ENCODE data around the gene SMTN.

The SMTN gene

DNA sequence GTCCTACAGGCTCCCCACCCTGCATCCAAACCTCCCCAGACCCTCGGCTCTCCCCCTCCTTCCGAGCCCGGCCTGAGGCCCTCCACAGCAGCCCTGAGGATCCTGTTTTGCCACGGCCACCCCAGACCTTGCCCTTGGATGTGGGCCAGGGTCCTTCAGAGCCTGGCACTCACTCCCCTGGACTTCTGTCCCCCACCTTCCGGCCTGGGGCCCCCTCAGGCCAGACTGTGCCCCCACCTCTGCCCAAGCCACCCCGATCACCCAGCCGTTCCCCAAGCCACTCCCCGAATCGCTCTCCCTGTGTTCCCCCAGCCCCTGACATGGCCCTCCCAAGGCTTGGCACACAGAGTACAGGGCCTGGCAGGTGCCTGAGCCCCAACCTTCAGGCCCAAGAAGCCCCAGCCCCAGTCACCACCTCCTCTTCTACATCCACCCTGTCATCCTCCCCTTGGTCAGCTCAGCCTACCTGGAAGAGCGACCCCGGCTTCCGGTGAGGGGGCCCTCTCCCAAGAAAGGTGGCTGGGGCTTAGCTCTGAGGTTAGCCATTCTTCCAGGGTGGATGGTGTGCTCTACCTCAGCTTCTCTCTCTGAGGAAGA lies 44.5 kb downstream of the SMTN start:
- DNase-seq (ENCODE audit: insufficient read length), result no peak
- TF ChIP-seq TAF1 (IDR thresholded peaks at IDR 0.05; ENCODE audit: borderline replicate concordance, low read depth, low read length), result no peak
- TF ChIP-seq POLR2AphosphoS5 (IDR thresholded peaks at IDR 0.05; ENCODE audit: low read depth, low read length), result no peak
- TF ChIP-seq POLR2A (IDR thresholded peaks at IDR 0.05; ENCODE audit: low read depth, low read length), result no peak
- no peak for FAIRE-seq

DNA sequence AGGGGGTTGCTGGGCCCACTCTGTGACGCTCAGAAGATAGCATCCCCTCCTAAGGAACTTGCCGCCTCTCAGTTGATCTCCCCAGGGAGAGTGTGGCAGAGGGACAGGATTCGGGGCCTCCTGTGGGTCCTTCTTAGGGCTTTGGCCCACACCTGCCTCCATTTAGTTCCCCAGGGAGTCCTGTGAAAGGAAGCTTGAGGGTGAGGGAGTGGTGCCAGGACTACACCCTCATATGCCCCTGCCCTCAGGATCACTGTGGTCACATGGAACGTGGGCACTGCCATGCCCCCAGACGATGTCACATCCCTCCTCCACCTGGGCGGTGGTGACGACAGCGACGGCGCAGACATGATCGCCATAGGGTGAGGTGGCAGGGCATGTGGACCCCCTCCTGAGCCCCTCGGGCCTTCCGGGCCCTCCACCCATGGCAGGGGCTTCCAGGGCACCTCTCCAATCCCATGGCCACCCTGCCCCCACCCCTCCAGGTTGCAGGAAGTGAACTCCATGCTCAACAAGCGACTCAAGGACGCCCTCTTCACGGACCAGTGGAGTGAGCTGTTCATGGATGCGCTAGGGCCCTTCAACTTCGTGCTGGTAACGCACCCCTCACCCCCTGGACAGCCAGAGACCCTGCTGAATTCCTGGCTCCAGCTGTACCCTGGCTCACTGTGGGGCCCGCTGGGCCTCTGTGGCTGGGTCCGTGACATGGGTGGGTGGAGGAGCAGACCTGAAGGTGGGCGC lies 45.2 kb downstream of the SMTN start:
- TF ChIP-seq POLR2A (IDR thresholded peaks at IDR 0.05; ENCODE audit: low read depth, low read length) (no peak), TAF1 (IDR thresholded peaks at IDR 0.05; ENCODE audit: borderline replicate concordance, low read depth, low read length) (no peak)
- no peak for FAIRE-seq
- DNase-seq (ENCODE audit: insufficient read length), result peak; percentile 22

DNA sequence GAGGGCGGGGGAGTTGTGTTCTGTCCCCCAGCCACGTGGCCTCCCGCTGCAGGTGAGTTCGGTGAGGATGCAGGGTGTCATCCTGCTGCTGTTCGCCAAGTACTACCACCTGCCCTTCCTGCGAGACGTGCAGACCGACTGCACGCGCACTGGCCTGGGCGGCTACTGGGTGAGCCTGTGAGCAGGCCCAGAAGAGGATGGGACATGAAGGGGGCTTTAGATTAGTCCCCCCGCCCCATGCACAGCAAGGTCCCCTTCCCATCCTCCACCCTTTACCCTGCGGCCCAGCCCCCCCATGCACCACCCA lies 45.7 kb downstream of the SMTN start:
- TF ChIP-seq TAF1 (IDR thresholded peaks at IDR 0.05; ENCODE audit: borderline replicate concordance, low read depth, low read length) (no peak), POLR2A (IDR thresholded peaks at IDR 0.05; ENCODE audit: low read depth, low read length) (no peak), POLR2AphosphoS5 (IDR thresholded peaks at IDR 0.05; ENCODE audit: low read depth, low read length) (no peak)
- FAIRE-seq (no peak), DNase-seq (ENCODE audit: insufficient read length) (no peak)

DNA sequence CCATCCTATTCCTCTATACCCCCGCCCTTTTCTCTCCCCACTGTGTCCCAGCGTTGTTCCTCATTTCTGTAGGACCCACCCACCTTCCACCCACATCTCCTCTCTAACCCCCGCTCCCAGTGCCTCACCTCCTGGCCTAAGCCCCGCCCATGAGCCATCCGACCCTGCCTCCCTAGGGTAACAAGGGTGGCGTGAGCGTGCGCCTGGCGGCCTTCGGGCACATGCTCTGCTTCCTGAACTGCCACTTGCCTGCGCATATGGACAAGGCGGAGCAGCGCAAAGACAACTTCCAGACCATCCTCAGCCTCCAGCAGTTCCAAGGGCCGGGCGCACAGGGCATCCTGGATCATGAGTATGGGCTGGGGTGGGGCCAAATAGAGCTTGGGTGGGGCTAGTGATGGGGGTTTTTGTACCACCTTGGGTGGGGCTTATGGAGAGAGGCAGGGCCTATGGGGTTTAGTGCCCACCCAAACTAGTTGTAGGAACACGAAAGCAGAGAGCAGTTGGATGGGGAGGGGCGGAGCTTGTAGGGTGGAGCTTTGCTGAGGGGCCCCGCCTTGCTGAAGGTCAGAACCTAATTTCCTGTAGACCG lies 46.2 kb downstream of the SMTN start:
- DNase-seq (ENCODE audit: insufficient read length) (peak; percentile 21), FAIRE-seq (no peak)
- TF ChIP-seq POLR2AphosphoS5 (IDR thresholded peaks at IDR 0.05; ENCODE audit: low read depth, low read length) (no peak), POLR2A (IDR thresholded peaks at IDR 0.05; ENCODE audit: low read depth, low read length) (no peak), TAF1 (IDR thresholded peaks at IDR 0.05; ENCODE audit: borderline replicate concordance, low read depth, low read length) (no peak)

DNA sequence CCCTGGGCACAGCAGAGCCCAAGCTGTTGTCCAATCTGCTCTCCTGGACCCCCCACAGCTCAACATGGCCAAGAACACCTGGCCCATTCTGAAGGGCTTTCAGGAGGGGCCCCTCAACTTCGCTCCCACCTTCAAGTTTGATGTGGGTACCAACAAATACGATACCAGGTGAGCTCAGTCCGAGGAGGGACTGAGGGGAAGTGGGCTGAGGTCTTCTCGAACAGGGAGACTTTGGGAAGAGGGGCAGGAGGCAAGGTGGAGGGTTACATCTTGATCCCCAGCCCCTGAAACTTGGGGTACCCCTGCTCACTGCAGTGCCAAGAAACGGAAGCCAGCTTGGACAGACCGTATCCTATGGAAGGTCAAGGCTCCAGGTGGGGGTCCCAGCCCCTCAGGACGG lies 47.0 kb downstream of the SMTN start:
- DNase-seq (ENCODE audit: insufficient read length), result peak; percentile 5
- FAIRE-seq, result no peak
- TF ChIP-seq POLR2A (IDR thresholded peaks at IDR 0.05; ENCODE audit: low read depth, low read length), result no peak
- TF ChIP-seq POLR2AphosphoS5 (IDR thresholded peaks at IDR 0.05; ENCODE audit: low read depth, low read length), result no peak
- no peak for TF ChIP-seq TAF1 (IDR thresholded peaks at IDR 0.05; ENCODE audit: borderline replicate concordance, low read depth, low read length)

DNA sequence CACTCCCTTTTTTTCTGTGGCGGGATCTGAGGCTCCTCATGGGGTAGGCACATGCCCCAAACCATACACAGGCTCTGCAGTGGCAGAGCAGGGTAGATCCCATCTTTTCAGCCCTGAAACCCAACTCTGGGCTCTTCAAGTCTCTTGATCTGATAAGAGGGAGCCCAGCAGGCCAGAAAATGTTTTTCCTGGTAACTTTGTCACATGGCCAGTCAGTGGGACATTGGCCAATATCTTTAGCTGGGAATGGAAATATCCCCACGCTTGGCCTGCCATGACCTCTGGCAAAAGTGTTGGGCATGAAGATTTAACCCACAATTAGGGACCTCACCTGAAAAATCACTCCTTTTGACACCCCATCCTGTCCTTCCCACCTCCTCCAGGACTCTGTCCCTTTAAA lies 49.8 kb downstream of the SMTN start:
- no peak for TF ChIP-seq TAF1 (IDR thresholded peaks at IDR 0.05; ENCODE audit: borderline replicate concordance, low read depth, low read length)
- TF ChIP-seq POLR2A (IDR thresholded peaks at IDR 0.05; ENCODE audit: low read depth, low read length), result no peak
- no peak for TF ChIP-seq POLR2AphosphoS5 (IDR thresholded peaks at IDR 0.05; ENCODE audit: low read depth, low read length)
- no peak for DNase-seq (ENCODE audit: insufficient read length)
- no peak for FAIRE-seq

DNA sequence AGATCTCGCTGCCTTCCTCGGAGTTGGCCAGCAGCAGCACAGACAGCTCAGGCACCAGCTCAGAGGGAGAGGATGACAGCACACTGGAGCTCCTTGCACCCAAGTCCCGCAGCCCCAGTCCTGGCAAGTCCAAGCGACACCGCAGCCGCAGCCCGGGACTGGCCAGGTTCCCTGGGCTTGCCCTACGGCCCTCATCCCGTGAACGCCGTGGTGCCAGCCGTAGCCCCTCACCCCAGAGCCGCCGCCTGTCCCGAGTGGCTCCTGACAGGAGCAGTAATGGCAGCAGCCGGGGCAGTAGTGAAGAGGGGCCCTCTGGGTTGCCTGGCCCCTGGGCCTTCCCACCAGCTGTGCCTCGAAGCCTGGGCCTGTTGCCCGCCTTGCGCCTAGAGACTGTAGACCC lies 52.8 kb downstream of the SMTN start:
- DNase-seq (ENCODE audit: insufficient read length) (no peak), FAIRE-seq (no peak)
- TF ChIP-seq POLR2AphosphoS5 (IDR thresholded peaks at IDR 0.05; ENCODE audit: low read depth, low read length) (no peak), TAF1 (IDR thresholded peaks at IDR 0.05; ENCODE audit: borderline replicate concordance, low read depth, low read length) (no peak), POLR2A (IDR thresholded peaks at IDR 0.05; ENCODE audit: low read depth, low read length) (no peak)

DNA sequence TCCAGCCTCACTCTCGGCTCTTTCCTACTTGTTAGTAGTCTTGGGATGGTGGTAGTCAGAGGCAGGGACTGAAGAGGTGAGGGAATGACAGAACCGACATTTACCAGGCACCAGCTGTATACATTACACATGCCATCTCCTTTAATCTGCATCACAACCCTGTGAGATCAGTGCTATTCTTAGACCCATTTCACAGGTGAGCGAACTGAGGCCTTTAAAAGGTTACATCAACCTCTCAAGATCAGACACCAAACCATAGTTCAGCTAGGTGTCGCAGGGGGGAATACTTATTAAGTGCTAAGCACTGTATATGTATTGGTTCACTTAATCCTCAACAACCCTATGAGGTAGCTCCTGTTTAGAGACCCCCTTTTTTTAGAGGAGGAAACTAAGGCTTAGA lies 53.6 kb downstream of the SMTN start:
- DNase-seq (ENCODE audit: insufficient read length), result no peak
- FAIRE-seq, result no peak
- TF ChIP-seq TAF1 (IDR thresholded peaks at IDR 0.05; ENCODE audit: borderline replicate concordance, low read depth, low read length), result no peak
- TF ChIP-seq POLR2AphosphoS5 (IDR thresholded peaks at IDR 0.05; ENCODE audit: low read depth, low read length), result no peak
- TF ChIP-seq POLR2A (IDR thresholded peaks at IDR 0.05; ENCODE audit: low read depth, low read length), result no peak

DNA sequence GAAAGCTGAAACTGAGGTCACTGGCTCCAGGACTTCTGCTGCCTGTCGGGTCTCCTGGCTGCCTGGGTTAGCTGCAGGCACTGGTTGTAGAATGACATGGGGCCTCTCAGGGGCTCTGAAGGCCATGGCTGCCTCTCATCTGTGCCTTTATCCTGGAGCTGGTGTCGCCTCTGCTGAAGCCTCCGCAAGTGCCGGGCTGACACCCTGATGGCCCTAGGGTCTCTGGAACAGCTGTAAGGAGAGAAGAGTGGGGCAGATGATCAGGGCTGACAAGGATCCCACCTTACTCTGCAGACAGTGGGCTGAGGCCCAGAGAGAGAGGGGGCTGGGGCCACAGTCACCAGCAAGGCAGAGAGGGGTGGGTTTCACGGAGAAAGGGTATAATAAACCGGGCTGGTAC lies 54.6 kb downstream of the SMTN start:
- FAIRE-seq (no peak), DNase-seq (ENCODE audit: insufficient read length) (no peak)
- TF ChIP-seq TAF1 (IDR thresholded peaks at IDR 0.05; ENCODE audit: borderline replicate concordance, low read depth, low read length), result no peak

DNA sequence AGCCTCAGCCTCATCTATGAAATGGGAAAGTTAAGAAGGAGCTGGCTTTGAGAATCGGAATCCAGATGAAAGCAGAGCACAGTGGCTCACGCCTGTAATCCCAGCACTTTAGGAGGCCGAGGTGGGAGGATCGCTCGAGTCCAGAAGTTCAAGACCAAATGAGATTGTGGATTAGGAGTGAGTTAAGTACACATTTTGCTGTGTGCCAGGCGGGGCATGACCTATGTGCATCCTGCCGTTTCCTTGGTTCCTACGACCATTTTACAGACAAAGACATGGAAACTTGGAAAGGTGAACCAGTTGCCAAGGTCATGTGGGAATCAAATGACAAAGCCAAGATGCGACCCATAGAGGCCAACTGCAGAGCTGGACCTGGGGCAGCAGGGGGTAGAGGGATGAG lies 55.0 kb downstream of the SMTN start:
- FAIRE-seq (no peak), DNase-seq (ENCODE audit: insufficient read length) (no peak)
- TF ChIP-seq TAF1 (IDR thresholded peaks at IDR 0.05; ENCODE audit: borderline replicate concordance, low read depth, low read length) (no peak), POLR2A (IDR thresholded peaks at IDR 0.05; ENCODE audit: low read depth, low read length) (no peak), POLR2AphosphoS5 (IDR thresholded peaks at IDR 0.05; ENCODE audit: low read depth, low read length) (no peak)

DNA sequence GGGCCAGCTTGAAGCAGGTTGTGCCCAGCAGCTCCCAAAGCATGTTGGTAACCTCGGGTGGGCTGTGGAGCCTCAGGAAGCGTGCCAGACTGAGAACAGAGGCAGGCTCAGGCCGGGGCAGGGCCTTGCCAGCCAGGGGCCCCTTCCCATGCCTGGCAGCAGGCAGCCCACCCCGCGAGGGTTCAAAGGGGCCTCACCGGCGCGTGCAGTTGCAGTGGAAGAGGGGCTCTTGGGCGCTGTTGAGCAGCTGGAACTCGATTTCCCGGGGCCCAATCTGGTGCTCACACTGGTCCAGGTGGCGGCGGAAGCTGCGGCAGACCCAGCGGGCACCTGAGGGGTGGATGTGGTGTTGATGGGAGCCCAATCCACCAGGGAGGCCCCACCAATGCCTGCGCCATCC lies 55.6 kb downstream of the SMTN start:
- TF ChIP-seq POLR2AphosphoS5 (IDR thresholded peaks at IDR 0.05; ENCODE audit: low read depth, low read length), result no peak
- no peak for DNase-seq (ENCODE audit: insufficient read length)
- no peak for FAIRE-seq

DNA sequence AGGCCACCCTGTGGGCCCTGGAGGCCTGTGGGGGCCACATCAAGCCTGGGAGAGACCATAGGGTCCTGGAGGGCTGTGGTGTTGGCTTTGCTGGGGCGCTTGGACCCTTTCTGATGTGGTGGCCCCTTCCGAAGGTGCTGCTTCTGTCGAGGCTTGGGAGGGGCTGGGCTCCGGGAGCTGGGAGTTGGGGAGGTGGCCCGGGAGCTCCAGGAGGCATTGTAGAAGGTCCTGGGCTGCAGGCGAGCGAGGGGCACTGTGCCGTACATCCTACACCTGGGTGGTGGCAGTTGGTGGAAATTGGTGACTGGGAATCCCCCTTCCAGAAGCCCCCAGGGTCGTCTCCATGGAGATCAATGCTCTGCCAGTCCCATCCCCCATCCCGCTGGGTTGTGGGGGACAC lies 56.6 kb downstream of the SMTN start:
- DNase-seq (ENCODE audit: insufficient read length) (no peak), FAIRE-seq (no peak)
- no peak for TF ChIP-seq POLR2AphosphoS5 (IDR thresholded peaks at IDR 0.05; ENCODE audit: low read depth, low read length)
- TF ChIP-seq POLR2A (IDR thresholded peaks at IDR 0.05; ENCODE audit: low read depth, low read length), result no peak
- no peak for TF ChIP-seq TAF1 (IDR thresholded peaks at IDR 0.05; ENCODE audit: borderline replicate concordance, low read depth, low read length)
